ENCODE results near the gene SLC22A23. TPM values are rescaled to one million over a fixed set of nuclear protein-coding genes. Genes with fewer than 3 reads are reported as not detected.

The SLC22A23 gene
- total and polyA plus RNA-seq, 2 experiments from 2014 or later = 6.1 to 38.3 TPM

DNA sequence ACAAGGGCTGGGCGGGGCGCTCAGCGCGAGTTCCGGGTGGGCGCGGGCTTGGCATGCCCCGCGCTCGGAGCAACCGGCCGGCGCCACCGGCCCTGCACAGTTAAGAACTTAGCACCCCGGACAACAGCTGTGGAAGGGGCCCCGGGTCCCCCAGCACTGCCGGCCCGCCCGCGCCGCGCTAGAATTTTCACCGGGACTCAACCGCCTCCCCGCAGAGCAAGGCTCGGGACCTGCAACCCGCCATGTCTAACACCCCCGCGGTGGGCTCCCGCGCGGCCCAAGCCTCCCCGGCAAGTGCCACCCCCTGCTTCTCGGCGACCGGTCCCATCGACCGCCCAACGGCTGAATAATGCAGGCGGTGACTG lies 203.3 kb downstream of the SLC22A23 start (continued):
- TF ChIP-seq REST (IDR thresholded peaks at IDR 0.05; ENCODE audit: unreplicated experiment) (no peak), POLR2AphosphoS5 (IDR thresholded peaks at IDR 0.05; ENCODE audit: low read depth) (no peak), NANOG (IDR thresholded peaks at IDR 0.05; ENCODE audit: borderline replicate concordance) (no peak)

- no peaks in the 10 kb centered on the region for H3K27me3 ChIP-seq (ENCODE audit: insufficient read depth)
- no peak overlapping the region for H2AFZ ChIP-seq
- no peak overlapping the region for H3K4me3 ChIP-seq
- ATAC-seq = no peak
- H3F3A ChIP-seq (replicated peaks; ENCODE audit: low read depth) = 0 out of 2 replicates have a peak, but pooled peaks cover 4% of the 10 kb centered on the region
- no peak for DNase-seq (ENCODE audit: low spot score)
- no peaks in the 10 kb centered on the region for H3K9me2 ChIP-seq (ENCODE audit: insufficient read depth)
- Mint-ChIP-seq H3K9me3 (peaks cover 8% of the 10 kb centered on the region), H3K27ac (no peak overlapping the region), H3K27me3 (ENCODE audit: insufficient read depth, low read depth, poor library complexity) (peaks cover 9% of the 10 kb centered on the region), H3K4me3 (no peak overlapping the region), H3K36me3 (ENCODE audit: low read depth) (peaks cover 10% of the 10 kb centered on the region), H3K4me1 (peaks cover 16% of the 10 kb centered on the region)
- no peaks in the 10 kb centered on the region for H4K20me1 ChIP-seq (replicated peaks; ENCODE audit: insufficient read depth)
- H3K4me1 ChIP-seq (ENCODE audit: insufficient read depth) = peaks cover 8% of the 10 kb centered on the region
- H3K4me2 ChIP-seq = no peak overlapping the region
- TF ChIP-seq POLR2AphosphoS5 (IDR thresholded peaks at IDR 0.05; ENCODE audit: low read depth) = no peak
- TF ChIP-seq, protein P1, sequence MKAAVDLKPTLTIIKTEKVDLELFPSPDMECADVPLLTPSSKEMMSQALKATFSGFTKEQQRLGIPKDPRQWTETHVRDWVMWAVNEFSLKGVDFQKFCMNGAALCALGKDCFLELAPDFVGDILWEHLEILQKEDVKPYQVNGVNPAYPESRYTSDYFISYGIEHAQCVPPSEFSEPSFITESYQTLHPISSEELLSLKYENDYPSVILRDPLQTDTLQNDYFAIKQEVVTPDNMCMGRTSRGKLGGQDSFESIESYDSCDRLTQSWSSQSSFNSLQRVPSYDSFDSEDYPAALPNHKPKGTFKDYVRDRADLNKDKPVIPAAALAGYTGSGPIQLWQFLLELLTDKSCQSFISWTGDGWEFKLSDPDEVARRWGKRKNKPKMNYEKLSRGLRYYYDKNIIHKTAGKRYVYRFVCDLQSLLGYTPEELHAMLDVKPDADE (IDR thresholded peaks at IDR 0.05) = no peak
- no peak for TF ChIP-seq EZH2 (IDR thresholded peaks at IDR 0.05; ENCODE audit: low read depth, unreplicated experiment)
- TF ChIP-seq ZNF462 (CRISPR knock-in tag; IDR thresholded peaks at IDR 0.05) = no peak
- H3K79me2 ChIP-seq (replicated peaks; ENCODE audit: insufficient read depth) = no peaks in the 10 kb centered on the region
- H3K27ac ChIP-seq (ENCODE audit: low read depth) = no peak overlapping the region
- H3K36me3 ChIP-seq (ENCODE audit: insufficient read depth) = no peaks in the 10 kb centered on the region
Measured at GRCh38 chr6:3252861-3253596, 203.8 kb downstream of the SLC22A23 start.
